ENCODE results near the gene DCLK1. TPM values are rescaled to one million over a fixed set of nuclear protein-coding genes. Genes with fewer than 3 reads are reported as not detected.

The DCLK1 gene
- total and polyA plus RNA-seq, 12 donors: 0.68 to 22.6 (median 2.3) TPM

- TF ChIP-seq POLR2A (IDR thresholded peaks at IDR 0.05) (no peak), CTCF (IDR thresholded peaks at IDR 0.05) (no peak)
- H3K4me1 ChIP-seq (replicated peaks in 1 of 2): no peaks in the 10 kb centered on the region
- H3K4me3 ChIP-seq: no peak overlapping the region
- 65 to 73% (median 67%) methylated on average over 10 of the region's 10 CpGs for WGBS, 4 donors
- intact Hi-C loops (cut with DNase I): no loop called here
- no peaks in the 10 kb centered on the region for H3K9me3 ChIP-seq (replicated peaks in 1 of 3)
- no peak for DNase-seq
- H3K27me3 ChIP-seq: no peaks in the 10 kb centered on the region
- no peak overlapping the region for H3K27ac ChIP-seq
- no peaks in the 10 kb centered on the region for H3K36me3 ChIP-seq (replicated peaks in 1 of 2)
These were observed 304.4 kb downstream of the DCLK1 start for GRCh38 chr13:35826626-35827254.

GRCh38 chr13:35824825-35825224 is 306.4 kb downstream of the DCLK1 start:
- WGBS, 4 donors: 87 to 90% (median 88%) methylated on average over 5 to 8 of the region's 8 CpGs

GRCh38 chr13:35824395-35824794 is 306.8 kb downstream of the DCLK1 start:
- Histone ChIP-seq H3K36me3 (replicated peaks in 1 of 2) (no peaks in the 10 kb centered on the region), H3K9me3 (replicated peaks in 1 of 3) (no peaks in the 10 kb centered on the region), H3K27ac (no peak overlapping the region), H3K4me1 (replicated peaks in 1 of 2) (no peaks in the 10 kb centered on the region), H3K27me3 (no peaks in the 10 kb centered on the region), H3K4me3 (no peak overlapping the region)
- intact Hi-C loops (cut with DNase I): no loop called here
- no peak for DNase-seq
- no peak for TF ChIP-seq POLR2A (IDR thresholded peaks at IDR 0.05)
- no peak for TF ChIP-seq CTCF (IDR thresholded peaks at IDR 0.05)
- WGBS, 4 donors: 88 to 94% (median 93%) methylated on average over 12 of the region's 12 CpGs

More at GRCh38 chr13:35824825-35825224, 306.4 kb downstream of the DCLK1 start:
- DNase-seq: no peak
- Histone ChIP-seq H3K27me3 (no peaks in the 10 kb centered on the region), H3K4me3 (no peak overlapping the region), H3K9me3 (replicated peaks in 1 of 3) (no peaks in the 10 kb centered on the region), H3K4me1 (replicated peaks in 1 of 2) (no peaks in the 10 kb centered on the region), H3K27ac (no peak overlapping the region), H3K36me3 (replicated peaks in 1 of 2) (no peaks in the 10 kb centered on the region)
- TF ChIP-seq POLR2A (IDR thresholded peaks at IDR 0.05): no peak
- no peak for TF ChIP-seq CTCF (IDR thresholded peaks at IDR 0.05)
- intact Hi-C loops (cut with DNase I): no loop called here

GRCh38 chr13:35822666-35823065 is 308.5 kb downstream of the DCLK1 start:
- Histone ChIP-seq H3K27ac (no peak overlapping the region), H3K4me3 (no peak overlapping the region), H3K27me3 (no peaks in the 10 kb centered on the region), H3K36me3 (replicated peaks in 1 of 2) (no peaks in the 10 kb centered on the region), H3K4me1 (replicated peaks in 1 of 2) (no peaks in the 10 kb centered on the region), H3K9me3 (replicated peaks in 1 of 3) (no peaks in the 10 kb centered on the region)
- 81 to 87% (median 85%) methylated on average over 7 of the region's 7 CpGs for WGBS, 4 donors
- TF ChIP-seq CTCF (IDR thresholded peaks at IDR 0.05) (no peak), POLR2A (IDR thresholded peaks at IDR 0.05) (no peak)
- intact Hi-C loops (cut with DNase I): no loop called here
- no peak for DNase-seq

Data from adrenal gland (tissue), 12 donors.